Activated T-cell treated with anti-CD3 and anti-CD28 coated beads for 1 hour (primary cell): Measurements from ENCODE around the gene TSPAN17.
"Not testable (repeated sequence)": the region's sequence is repeated elsewhere in the genome, so short reads cannot be mapped to it uniquely, and the experiment has no call there.

ENCODE experiments used
- DNase-seq: peaks from one replicate; pipeline ENCODE4 v3.0.0-alpha.2; 2020; ENCODE audit warnings: low read depth

TSPAN17 gene, protein sequence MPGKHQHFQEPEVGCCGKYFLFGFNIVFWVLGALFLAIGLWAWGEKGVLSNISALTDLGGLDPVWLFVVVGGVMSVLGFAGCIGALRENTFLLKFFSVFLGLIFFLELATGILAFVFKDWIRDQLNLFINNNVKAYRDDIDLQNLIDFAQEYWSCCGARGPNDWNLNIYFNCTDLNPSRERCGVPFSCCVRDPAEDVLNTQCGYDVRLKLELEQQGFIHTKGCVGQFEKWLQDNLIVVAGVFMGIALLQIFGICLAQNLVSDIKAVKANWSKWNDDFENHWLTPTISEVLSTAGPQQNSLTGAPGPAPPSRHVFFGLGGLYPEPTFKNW

DNA sequence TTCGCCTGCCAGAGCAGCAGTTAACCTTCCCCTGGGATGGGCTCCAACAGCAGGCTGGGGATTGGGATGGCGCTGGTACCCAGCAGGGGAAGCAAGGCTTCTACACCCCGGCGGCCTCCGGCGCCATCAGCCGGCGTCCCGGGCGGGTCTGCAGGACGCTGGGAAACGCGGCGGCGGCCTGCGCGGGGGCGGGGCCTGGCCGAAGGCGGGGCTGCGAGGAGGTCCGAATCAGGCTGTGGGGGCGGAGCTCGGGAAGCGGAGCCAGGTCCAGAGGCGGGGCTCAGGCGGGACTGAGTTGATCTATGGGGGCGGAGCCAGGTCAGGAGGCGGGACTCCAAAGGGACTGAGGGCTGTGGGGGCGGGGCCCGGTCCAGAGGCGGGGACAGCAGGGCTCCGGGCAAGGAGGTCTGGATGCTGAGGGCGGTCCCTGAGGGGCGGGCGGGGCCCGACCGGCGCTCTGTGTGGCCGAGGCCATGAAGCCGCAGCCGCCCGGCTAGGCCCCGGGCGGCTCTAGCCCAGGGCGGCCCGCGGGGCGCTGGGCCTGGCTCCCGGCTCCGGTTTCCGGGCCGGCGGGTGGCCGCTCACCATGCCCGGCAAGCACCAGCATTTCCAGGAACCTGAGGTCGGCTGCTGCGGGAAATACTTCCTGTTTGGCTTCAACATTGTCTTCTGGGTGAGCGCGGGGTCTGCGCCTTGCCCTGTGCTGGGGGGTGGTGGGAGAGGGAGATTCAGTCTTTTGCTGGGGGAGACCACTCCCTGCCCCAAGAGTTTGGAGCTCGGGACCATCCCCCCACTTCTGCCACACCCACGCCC is at the start of gene TSPAN17:
Gene TSPAN17 (plus strand): TSS at position 455 of the 813 bp plus-strand sequence. CDS start 132 bp downstream, at position 587.
- peak; percentile 98 for DNase-seq

DNA sequence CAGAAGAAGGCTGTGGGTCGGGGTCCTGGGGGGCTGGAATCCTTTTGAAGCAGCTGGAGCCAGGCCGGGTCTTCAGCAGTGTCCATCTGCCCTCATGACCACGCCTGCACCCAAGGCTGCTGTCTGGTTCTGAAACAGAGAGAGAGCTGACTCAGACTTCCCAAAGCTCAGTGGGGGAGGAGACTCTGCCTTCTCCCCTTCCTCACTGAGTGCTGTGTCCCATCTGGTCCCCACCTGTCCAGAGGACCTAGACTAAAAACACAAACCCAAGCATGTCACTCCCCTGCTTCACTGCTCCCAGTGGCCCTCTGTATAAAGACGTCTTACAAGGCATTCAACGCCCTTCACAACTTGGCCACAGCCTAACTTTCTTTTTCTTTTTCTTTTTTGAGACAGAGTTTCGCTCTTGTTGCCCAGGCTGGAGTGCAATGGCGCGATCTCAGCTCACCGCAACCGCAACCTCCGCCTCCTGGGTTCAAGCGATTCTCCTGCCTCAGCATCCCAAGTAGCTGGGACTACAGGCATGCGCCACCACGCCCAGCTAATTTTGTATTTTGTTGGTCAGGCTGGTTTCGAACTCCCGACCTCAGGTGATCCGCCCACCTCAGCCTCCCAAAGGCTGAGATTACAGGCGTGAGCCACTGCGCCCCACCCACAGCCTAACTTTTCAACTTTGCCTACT is 47.4 kb upstream of the TSPAN17 start:
- DNase-seq, result not testable (repeated sequence)

DNA sequence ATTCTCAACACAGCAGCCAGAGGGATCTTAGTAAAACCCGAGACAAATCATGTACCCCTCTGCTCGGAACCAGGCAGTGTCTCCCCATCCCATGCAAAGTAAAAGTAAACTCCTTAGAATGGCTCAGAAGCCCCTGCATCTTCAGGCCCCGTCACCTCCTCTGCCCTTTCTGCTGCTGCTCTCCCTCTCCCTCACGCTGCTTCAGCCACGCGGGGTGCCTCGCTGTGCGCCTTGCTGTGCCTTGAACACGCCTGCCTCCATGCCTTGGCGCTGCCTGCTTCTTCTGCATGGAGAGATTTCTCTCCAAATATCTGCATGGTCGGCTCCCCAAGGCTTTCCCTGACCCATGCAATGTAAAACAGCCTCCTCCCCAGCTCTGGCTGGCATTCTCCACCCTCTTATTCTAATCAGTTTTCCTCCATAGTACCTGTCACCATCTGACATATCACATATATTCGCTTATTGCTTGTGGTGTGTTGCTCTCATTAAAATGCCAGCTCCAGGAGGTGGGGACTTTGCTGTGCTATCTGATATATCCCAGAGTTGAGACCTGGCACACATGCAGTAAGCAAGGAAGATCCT is 45.3 kb upstream of the TSPAN17 start:
- no peak for DNase-seq

DNA sequence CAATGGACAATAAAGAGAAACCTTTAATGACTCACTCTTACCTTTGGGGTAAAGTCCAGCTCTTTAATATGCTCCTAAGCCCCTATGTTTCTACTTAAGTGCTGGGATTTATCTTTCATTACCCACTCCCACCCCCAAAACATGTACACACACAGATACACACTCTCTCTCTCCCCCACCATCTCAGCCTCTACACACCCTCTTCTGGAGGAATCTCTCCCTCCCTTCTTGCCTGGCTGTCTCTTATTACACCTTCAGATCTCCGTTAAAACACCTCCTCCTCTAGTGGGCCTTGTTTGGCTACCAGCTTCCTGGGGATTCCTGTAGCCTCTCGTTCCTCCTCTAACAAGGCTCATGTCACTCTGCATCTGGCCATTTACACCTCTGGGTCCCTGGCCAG is 44.2 kb upstream of the TSPAN17 start:
- no peak for DNase-seq

DNA sequence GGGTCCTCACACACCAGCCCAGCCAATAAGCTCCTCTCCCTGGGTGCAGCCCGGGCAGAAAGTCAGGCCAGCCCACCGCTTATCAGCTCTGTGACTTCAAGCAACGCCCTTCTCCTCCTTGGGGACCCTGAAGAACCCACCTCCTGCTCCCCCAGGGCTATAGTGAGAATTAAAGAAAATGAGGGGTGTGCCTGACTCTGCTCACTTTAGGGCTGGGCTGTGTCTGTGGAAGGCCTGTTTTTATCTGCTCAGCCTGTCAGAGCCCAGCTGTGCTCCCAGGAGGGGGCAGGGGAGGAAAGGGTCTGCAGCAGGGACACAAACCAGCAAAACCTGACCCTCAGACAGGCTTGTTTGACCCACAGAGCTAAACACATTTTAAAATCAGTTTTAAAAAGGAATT is 41.3 kb upstream of the TSPAN17 start:
- DNase-seq, result no peak

DNA sequence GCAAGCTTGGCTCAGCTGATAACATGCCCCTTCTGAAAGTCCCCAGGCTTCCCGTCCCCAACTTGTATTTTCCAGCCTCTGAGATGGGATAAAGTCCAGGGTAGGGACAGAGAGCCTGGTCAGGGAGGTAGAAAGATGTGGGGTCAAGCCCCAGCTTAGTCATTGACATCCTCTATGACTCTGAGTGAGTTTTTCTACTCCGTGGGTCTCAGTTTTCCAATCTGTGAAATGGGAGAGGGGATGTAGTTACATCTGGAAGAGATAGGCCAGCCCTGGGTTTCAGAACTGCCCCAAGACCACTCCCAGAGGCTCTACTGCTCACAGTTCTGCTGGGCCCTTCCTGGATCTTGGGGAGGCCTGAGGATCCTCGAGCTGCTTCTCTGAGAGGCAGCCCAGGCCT is 40.4 kb upstream of the TSPAN17 start:
- no peak for DNase-seq

DNA sequence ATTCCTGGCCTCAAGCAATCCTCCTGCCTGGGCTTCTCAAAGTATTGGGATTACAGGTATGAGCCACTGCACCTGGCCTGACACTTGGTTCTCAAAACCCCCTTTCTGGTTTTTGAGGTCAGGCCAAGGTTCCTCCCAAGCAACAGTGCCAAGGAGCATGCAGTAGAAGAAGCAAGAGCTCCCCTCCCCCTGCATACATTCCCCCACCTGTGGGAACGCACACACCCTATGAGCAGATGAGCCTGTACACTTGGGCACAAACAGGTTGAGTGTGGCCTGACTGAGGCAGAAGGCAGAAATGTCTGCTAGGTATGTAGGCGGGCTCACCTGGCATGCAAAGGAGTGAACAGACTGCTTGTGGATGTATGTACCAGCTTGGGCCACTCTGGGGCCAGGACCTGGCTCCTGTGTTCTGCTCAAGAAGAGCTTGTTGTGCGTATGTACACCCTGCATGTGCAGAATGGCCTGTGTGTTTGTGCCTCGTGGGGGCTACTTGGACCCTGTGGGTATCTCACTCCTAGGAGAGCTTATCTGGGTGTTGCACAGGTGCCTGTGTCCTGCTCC is 39.1 kb upstream of the TSPAN17 start:
- no peak for DNase-seq

DNA sequence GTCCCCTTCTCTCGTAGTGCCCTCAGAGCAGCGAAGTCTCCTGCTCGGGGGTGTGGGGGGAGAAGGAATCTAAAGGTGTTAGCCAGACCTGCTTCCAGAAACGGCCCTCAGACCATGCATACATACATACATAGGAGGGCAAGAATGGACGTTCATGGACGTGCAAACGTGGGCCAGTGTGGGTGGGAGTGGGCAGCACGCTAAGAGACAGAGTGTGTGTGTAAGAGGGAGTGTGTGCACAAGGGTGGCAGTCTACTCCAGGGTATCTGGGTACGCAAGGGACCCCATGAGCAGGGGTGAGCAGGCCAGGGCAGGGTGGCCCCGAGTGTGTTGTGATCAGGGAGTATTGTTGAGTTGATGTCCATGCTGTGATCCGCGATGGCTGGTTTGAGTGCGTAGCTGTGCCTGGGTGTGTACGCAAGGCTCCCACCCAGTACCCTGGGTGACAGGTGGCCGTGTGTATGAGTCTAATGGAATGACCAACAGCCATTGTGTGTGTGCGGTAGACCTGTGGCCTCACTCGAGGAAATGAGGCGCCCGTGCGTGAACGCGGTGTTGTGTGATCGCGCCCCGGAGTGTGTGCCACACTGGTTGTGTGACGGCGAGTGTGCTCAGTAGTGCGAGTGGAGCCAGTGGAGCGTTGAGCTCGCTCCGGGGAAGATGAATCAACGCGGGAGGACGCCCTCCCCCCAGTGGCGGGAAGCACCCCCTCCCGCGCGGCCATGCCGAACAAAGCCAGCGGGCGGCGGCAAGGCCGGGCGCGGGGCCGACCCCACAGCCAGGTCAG is 38.2 kb upstream of the TSPAN17 start:
- DNase-seq, result no peak

DNA sequence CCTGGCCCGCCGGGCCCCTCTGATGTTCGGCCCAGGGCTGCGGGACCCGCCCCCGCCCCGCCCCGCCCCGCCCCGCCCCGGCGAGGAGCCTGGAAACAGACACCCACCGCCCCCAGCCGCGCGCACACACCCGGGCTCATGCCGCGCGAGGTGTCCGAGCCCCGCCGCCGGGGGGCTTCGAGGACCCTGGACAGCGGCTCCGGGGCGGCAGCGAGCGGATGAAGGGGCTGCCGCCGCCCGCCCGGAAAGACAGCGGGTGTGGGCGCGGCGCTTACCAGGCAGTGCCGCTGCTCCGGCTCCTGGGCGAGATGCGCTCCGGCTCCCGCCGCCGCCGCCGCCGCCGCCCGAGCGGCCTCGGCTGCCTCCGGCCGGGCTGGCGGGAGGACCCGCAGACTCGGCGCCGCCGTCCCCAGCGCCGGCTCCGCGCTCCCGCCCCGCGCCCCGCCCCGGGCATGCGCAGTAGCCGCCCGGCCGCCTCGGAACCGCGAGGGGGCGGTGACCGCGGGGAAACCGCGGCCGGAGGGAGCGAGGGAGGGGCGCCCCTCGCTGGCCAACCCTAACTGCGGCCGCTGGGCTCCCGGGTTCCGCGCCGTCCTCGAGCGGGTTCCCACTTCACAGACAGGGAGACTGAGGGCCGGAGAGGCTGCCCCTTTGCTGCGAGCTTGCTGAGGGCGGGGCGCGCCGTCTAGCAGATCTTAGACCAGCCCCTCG is 37.4 kb upstream of the TSPAN17 start, which contains the start of gene GPRIN1:
Gene GPRIN1 (minus strand): TSS at position 433 of the 711 bp plus-strand sequence. CDS start 10,322 bp downstream, outside the sequence.
- peak; percentile 41 for DNase-seq

DNA sequence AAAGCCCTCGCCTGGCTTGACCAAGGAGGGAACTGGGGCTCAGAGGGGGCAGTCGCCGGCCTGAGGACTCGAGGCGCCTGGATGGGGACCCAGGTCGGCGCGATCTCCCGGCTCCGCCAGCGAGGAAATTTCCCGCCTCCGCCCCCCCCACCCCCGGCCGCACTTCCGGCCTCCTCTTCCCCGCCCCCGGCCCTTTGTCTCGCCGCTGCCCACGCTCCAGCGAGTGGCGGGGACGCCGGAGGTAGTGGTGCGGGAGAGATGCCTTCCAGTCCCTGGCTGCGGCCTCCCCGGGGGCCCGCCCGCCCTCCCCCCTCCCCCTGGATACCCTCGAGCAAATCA is 36.9 kb upstream of the TSPAN17 start:
- no peak for DNase-seq

DNA sequence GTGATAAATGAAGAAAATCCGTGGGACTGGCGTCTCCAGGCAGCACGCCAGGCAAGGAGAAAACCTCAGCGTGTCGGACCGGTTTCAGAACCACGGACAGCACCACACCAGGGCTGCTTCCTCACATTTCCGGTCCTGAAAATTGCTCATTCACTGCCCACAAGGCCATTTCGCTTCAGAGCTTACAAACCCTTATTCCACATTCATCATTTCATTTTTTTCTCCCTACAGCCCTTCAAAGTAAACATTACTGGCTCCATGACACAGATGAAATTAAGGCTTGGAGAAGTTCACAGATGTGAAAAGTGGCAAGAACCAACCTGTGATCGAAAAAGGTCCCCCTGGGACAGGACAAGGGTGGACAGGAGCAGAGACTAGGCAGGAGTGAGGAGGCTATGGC is 35.8 kb upstream of the TSPAN17 start:
- DNase-seq, result peak; percentile 42

DNA sequence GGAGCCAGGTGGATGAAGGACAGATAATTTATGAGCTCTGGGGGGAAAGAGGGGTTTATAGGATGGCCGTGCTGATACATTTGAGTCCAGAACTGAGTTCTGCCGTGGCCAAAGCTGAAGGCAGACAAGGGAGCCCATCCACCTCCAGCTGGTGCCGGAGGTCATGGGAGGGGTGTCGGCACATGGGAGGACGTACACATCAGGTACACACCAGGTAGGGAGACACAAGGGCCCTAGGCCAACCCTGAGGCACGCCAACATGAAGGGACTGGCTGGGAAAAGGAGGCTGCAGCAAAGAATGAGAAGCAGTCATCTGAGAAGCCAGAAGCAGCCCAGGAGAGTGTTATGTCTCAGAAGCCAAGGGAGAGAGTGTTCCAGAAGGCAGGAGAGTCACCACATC is 35.3 kb upstream of the TSPAN17 start:
- no peak for DNase-seq

DNA sequence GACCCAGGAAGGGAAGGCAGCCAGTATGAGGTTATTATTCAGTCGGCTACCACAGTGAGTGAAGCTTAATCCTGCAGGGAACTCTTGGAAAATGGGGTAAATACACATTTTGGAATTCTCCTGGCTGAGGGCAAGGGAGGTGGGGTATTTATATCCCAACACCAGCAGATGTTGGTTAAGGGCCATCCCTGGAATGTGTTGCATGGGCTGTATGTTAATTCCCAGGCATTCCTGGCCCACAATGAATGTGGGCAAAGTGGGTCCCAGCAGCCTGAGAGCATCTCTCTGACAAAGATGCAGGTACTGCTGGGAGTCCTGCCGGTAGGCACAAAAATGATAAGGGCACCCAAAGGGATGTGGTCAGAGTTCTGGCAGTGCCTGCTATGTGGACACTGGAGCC is 34.4 kb upstream of the TSPAN17 start:
- DNase-seq, result no peak

DNA sequence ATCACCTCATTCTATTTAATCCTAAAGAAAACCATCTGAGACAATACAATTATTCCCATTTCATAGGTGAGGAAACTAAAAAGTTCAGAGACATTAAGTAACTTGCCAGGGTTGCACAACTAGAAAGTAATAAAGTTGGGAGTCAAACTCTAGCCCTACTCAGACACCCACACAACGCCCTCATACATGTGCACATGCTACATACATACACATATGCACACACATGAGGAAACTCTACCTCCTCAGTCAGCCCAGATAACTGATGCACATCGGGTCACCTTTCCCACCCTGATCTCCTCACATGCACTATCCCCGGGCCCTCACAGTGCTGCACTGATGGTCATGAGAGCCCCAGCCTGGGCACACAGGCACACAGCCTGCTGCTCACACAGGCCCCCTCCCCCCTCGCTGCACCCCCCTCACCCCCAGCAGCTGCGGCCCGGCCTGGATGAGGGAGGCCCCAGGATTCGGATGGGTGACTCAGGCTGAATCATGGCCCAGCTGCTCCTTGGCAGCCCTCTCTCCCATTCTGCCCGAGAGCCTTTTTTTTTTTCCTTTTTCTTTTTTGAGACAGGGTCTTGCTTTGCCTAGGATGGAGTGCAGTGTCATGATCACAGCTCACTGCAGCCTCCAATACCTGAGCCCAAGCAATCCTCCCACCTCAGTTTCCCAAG is 32.3 kb upstream of the TSPAN17 start:
- DNase-seq, result no peak

DNA sequence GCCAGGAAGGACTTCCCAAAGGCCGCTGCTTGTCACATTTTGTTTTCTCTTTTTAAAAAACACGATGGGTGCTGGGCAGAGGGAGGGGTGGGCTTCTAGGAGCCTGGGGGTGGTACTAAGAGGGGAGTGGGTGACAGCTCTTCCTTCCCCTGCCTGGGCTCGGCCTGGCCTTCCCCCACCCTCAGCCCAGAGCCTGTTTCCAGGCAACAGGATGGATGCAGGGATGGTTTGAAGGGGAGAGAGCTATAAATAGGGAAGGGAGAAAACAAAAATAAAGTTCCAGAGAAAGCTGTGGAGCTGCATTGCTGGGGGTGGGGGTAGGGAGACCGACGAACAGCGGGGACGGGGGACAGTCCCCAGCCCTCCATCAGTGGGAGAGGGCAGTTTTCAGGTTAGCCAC is 30.8 kb upstream of the TSPAN17 start:
- DNase-seq, result no peak

DNA sequence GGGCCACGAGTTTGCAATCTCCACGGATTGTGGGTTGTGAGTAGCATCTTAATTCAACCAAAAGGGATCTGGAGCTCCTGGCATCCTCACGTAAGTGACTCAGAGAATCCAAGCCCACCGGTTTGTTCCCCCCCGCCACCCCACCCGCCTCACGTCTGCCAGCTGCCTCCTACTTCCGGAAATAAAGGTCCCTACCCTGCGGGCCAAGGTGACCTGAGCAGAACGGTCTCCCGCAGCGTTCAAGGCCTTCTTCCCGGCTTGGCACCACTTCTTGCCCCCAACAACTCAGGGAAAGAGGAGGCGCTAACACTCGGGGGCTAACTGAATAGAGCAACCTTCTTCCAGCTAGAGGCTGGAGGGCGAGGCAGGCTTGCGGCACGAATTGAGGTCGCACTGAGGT is 28.5 kb upstream of the TSPAN17 start:
- no peak for DNase-seq

DNA sequence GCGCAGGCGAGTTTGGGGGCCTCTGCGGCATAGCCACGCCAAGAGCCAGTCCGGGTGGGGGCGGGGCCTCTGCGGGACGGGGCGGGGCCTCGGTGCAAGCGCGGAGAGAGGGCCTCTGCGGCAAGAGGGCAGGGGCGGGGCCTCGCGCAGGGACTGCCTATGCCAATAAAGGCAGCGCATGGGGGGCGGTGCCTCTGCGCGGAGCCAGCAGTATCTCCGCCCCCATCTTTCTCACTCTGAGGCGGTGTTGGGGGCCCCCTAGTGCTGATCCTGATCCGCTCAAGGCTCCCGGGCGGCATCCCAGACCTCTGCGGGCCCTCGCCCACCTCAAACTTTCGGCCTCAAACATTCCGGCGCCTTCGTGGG is 28.1 kb upstream of the TSPAN17 start:
- peak; percentile 52 for DNase-seq

DNA sequence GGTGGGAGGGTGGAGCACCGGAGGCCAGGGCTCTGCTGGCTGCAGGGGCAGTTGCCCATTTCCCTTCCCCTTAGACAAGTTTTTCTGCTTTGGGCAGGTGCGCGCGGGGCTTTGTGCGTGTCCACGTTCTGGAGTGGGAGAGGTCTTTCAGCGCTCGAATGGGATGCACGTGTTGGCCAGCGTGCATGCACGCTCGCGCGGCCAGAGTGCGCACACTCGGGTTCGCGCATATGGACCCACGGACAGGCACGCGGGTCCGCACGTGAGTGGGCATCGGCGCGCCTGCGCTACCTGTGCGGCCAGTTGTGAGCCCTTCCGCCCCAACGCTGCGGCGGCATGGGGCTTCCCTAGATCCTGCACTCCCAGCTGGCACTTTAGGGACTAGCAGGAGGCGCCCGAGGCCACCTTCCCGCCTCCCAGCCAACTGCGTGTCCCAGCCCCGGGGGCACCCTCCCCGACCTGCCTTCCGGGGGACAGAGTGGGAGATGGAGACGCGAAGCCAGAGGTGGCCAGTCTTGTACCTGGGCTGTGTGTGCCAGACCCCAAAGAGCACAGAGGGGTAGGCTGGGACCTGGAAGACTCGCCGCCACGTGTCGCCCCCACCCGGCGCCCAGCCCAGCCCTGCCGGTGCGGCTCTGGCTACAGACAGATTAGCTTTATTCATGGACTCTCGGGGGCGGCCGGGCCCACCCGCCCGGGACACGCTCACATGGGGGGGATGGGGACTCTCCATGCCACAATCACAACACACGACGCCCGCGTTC is 27.5 kb upstream of the TSPAN17 start:
- DNase-seq, result no peak

DNA sequence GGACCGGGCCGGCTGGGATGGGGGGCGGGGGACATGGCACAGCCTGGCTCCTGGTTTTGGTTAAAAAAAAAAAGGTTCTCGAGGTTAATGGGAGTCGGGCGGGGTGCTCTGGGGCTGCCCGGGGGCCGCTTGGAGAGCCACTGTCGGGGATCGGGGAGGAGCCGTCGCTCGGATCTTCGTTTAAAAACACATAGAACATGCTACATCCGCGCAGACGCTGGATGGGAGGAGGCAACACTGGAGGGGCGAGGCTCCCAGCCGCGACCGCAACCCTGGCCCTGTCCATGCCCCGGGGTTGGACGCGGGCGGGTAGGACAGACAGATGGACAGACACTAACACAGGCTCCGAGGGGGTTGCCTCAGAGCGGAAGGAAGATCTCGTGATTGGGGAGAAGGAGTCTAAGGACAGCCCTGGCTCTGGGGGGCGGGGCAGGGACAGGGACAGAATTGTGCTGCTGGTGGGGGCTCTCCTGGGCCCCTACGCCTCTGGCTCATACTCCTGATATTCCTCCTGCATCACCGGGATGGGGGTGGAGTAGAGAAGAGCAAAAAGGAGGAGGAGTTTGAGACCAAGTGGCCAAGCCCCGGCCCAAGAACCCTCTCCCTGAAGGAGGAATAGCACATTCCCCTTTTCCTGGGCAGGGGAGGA is 26.8 kb upstream of the TSPAN17 start:
- no peak for DNase-seq
